H1 (cell line): ENCODE results near the gene ATP1A3. TPM values are rescaled to one million over a fixed set of nuclear protein-coding genes. Genes with fewer than 3 reads are reported as not detected.

Experiments
- BACH1 ChIP-seq: IDR thresholded peaks from 2 replicates; pipeline ENCODE4 v1.6.1; 2012; ENCODE audit warnings: low read length, improper control_type of control experiment
- CEBPB ChIP-seq: IDR thresholded peaks from 2 replicates; pipeline ENCODE4 v1.6.1; 2012; ENCODE audit warnings: low read depth, low read length
- CHD7 ChIP-seq: fragments of 300-600 bp; sonication (generic); IDR thresholded peaks from 2 replicates; pipeline ENCODE4 v1.7.1; 2012; ENCODE audit warnings: low read length, moderate library complexity, mild to moderate bottlenecking, inconsistent platforms; ENCODE audit not compliant: insufficient replicate concordance
- CREB1 ChIP-seq: IDR thresholded peaks from 2 replicates; pipeline ENCODE4 v1.6.1; 2012; ENCODE audit warnings: inconsistent platforms
- GTF2F1 ChIP-seq: IDR thresholded peaks from 2 replicates; pipeline ENCODE4 v1.6.1; 2012; ENCODE audit warnings: low read depth, low read length, improper control_type of control experiment, borderline replicate concordance
- KDM4A ChIP-seq: IDR thresholded peaks from one replicate; pipeline ENCODE4 v1.7.1; 2012; ENCODE audit warnings: low read depth, mild to moderate bottlenecking, moderate library complexity, low read length, inconsistent platforms; ENCODE audit not compliant: severe bottlenecking
- MAX ChIP-seq: IDR thresholded peaks from 2 replicates; pipeline ENCODE4 v1.6.1; 2012; ENCODE audit warnings: inconsistent platforms
- TCF12 ChIP-seq: IDR thresholded peaks from 2 replicates; pipeline ENCODE4 v1.6.1; 2011; ENCODE audit warnings: low read depth, mild to moderate bottlenecking, low read length
- TEAD4 ChIP-seq: IDR thresholded peaks from 2 replicates; pipeline ENCODE4 v1.6.1; 2012; ENCODE audit warnings: low read depth, low read length, inconsistent platforms, mixed read lengths
- polyA plus RNA-seq, 7 experiments: library from polyadenylated mRNA; depleted of rRNA in 3 of 7; stranded (reverse) in 5 of 7; unstranded in 2 of 7; fragments of >200 nt in 5 of 7; fragments of 200-250 nt in 2 of 7; gene quantifications; 1 replicate in 5 of 7; 2 replicates in 1 of 7; 4 replicates in 1 of 7; pipeline versions ENCODE4 v1.2.1 to v1.2.3, GENCODE V29; 2011 to 2013; ENCODE audit warnings: missing spikeins in 2 of 7, mixed read lengths in 2 of 7
- total RNA-seq: library from RNA; stranded (reverse); fragmentation: NEBNext Ultra II Directional; extraction: Animal tissue kit (Norgen Biotek cat#: 25700); gene quantifications from 2 replicates; pipeline ENCODE4 v1.2.1, GENCODE V29; 2021

The ATP1A3 gene
- total and polyA plus RNA-seq, 2 of the 8 experiments (the other 6 are each of a cell fraction or from before 2014, with no cell fraction given) = 11.1 to 41.2 TPM

DNA sequence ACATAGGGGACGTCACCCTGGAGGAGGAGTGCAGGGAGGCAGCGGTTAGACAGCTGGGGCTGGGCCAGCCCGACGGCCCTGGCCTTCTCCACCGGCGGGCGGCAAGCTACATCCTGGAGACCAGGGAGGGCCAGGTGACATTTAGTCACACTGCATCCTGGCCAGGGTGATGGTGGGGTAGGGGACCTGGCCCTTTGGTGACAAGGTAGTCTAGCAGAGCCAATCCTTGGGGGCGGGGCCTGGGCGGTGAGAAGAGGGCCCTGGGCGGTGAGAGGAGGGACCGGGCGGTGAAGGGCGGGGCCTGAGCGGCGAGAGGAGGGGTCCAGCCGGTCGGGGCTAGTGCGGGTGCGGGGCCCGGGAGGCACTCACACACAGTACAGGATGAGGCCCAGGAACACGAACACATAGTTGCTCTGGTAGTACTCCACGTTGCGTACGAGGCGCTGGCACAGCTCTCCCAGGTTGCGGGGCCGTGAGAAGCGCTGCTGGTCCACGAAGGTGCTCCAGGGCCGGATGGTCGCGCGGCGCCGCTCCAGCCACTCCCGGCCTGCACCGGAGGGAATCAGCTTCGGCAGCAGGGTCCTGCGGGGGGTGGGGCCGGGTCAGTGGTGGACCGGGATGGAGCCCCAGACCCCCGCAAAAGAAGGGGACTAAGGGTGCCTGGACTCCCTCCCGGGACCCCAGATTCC is 35.5 kb downstream of the ATP1A3 start (continued):
- TF ChIP-seq CHD7 (no peak), BACH1 (no peak), CREB1 (no peak), TCF12 (no peak), TEAD4 (no peak), KDM4A (no peak), MAX (peak; percentile 15; the same call in 1 of the 2 replicates), CEBPB (no peak), GTF2F1 (no peak)
